SU-DHL-6 (cell line): ENCODE measurements around the gene ARHGEF19.
"Not testable (repeated sequence)": the region's sequence is repeated elsewhere in the genome, so short reads cannot be mapped to it uniquely, and the experiment has no call there.

Source experiments
- H2AFZ ChIP-seq: fragments of 200-600 bp; sonication (generic); 2 replicates; pipeline ENCODE4 v1.6.1; 2014; ENCODE audit warnings: low read depth, mild to moderate bottlenecking, moderate library complexity, mixed read lengths, antibody characterized with exemption, low read length; ENCODE audit not compliant: severe bottlenecking
- H3F3A ChIP-seq: fragments of 200-600 bp; shearing (Covaris generic); 2 replicates; pipeline ENCODE4 v1.6.0; 2016; ENCODE audit warnings: antibody characterized with exemption, mild to moderate bottlenecking; ENCODE audit not compliant: insufficient read depth
- H3K27ac ChIP-seq: fragments of 200-600 bp; sonication (generic); 2 replicates; pipeline ENCODE4 v1.5.1; 2016; ENCODE audit warnings: low read depth, mild to moderate bottlenecking, low read length, moderate library complexity, mixed read lengths
- H3K27me3 ChIP-seq: fragments of 200-600 bp; sonication (generic), shearing (Covaris generic); 2 replicates; pipeline ENCODE4 v1.6.0; 2014; ENCODE audit warnings: mild to moderate bottlenecking, low read length
- H3K36me3 ChIP-seq: fragments of 200-600 bp; sonication (generic); 2 replicates; pipeline ENCODE4 v1.6.1; 2014; ENCODE audit warnings: mild to moderate bottlenecking, low read length, mixed read lengths
- H3K4me2 ChIP-seq: fragments of 300-600, 200-600 bp; shearing (Covaris generic), sonication (generic); 2 replicates; pipeline ENCODE4 v1.6.0; 2014; ENCODE audit warnings: low read length, low read depth, mild to moderate bottlenecking; ENCODE audit not compliant: poor library complexity, severe bottlenecking
- H3K4me3 ChIP-seq: fragments of 200-600 bp; sonication (generic); 2 replicates; pipeline ENCODE4 v1.5.1; 2014; ENCODE audit warnings: antibody characterized with exemption, low read length, mild to moderate bottlenecking, mixed read lengths; ENCODE audit not compliant: insufficient read depth, poor library complexity, severe bottlenecking
- H3K79me2 ChIP-seq: fragments of 200-600 bp; sonication (generic); 2 replicates; pipeline ENCODE4 v1.6.1; 2014; ENCODE audit warnings: mild to moderate bottlenecking, low read length, moderate library complexity; ENCODE audit not compliant: insufficient read depth
- H3K9ac ChIP-seq: fragments of 200-600 bp; sonication (generic); 2 replicates; pipeline ENCODE4 v1.7.0; 2014; ENCODE audit warnings: mild to moderate bottlenecking, low read length
- H3K9me2 ChIP-seq: fragments of 200-600 bp; sonication (generic); replicated peaks from 2 replicates; pipeline ENCODE4 v1.6.1; 2014; ENCODE audit warnings: low read length; ENCODE audit not compliant: insufficient read depth
- H3K9me3 ChIP-seq: fragments of 200-600 bp; sonication (generic); 2 replicates; pipeline ENCODE4 v1.6.1; 2014; ENCODE audit warnings: low read length, mixed read lengths; ENCODE audit not compliant: insufficient read depth
- H4K20me1 ChIP-seq: fragments of 200-600 bp; sonication (generic); 2 replicates; pipeline ENCODE4 v1.6.1; 2014; ENCODE audit warnings: low read depth, mild to moderate bottlenecking, antibody characterized with exemption, low read length, moderate library complexity, mixed read lengths
- EZH2phosphoT487 ChIP-seq: fragments of 200-600 bp; sonication (generic), shearing (Covaris generic); conservative IDR thresholded peaks from 2 replicates; pipeline ENCODE4 v1.6.1; 2018; ENCODE audit warnings: mild to moderate bottlenecking, antibody characterized with exemption, low read length, moderate library complexity, mixed read lengths
- TF ChIP-seq, protein P1 (sequence below): fragments of 200-600 bp; sonication (generic); IDR thresholded peaks from one replicate; pipeline ENCODE4 v1.5.1; 2017; ENCODE audit warnings: antibody characterized with exemption, mild to moderate bottlenecking, low read length, moderate library complexity; ENCODE audit not compliant: insufficient read depth, poor library complexity, severe bottlenecking

ARHGEF19 gene

DNA sequence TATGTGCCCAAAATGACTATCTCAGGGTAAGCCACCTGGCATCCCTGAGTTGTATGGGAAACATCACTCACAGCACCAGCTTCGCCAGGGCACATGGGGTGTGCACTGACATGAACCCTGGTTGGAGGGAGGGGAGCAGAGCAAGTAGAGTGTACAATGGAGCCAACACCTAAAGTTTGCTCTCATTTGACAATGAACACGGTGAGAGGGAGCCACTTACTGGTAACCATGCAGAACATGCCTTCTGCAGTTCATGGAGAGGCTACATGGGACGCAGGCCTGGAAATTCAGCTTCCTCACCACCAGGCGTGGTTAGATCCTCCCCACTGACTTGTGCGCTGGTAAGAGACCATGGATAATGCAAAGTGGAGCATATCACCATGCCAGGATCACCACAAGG, 34.5 kb upstream of the ARHGEF19 start:
- Histone ChIP-seq H3K4me2 (no peak overlapping the region), H3F3A (peaks cover 8% of the 10 kb centered on the region; the same call in 1 of the 2 replicates), H3K9me2 (no peaks in the 10 kb centered on the region), H4K20me1 (no peaks in the 10 kb centered on the region), H3K27ac (no peak overlapping the region), H3K79me2 (no peaks in the 10 kb centered on the region), H3K27me3 (no peaks in the 10 kb centered on the region), H3K4me3 (no peak overlapping the region), H3K36me3 (no peaks in the 10 kb centered on the region), H2AFZ (no peak overlapping the region), H3K9me3 (no peaks in the 10 kb centered on the region), H3K9ac (no peak overlapping the region)
- TF ChIP-seq EZH2phosphoT487: no peak
- TF ChIP-seq, protein P1, sequence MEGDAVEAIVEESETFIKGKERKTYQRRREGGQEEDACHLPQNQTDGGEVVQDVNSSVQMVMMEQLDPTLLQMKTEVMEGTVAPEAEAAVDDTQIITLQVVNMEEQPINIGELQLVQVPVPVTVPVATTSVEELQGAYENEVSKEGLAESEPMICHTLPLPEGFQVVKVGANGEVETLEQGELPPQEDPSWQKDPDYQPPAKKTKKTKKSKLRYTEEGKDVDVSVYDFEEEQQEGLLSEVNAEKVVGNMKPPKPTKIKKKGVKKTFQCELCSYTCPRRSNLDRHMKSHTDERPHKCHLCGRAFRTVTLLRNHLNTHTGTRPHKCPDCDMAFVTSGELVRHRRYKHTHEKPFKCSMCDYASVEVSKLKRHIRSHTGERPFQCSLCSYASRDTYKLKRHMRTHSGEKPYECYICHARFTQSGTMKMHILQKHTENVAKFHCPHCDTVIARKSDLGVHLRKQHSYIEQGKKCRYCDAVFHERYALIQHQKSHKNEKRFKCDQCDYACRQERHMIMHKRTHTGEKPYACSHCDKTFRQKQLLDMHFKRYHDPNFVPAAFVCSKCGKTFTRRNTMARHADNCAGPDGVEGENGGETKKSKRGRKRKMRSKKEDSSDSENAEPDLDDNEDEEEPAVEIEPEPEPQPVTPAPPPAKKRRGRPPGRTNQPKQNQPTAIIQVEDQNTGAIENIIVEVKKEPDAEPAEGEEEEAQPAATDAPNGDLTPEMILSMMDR: no peak

- not testable (repeated sequence) for H3K4me2 ChIP-seq, H3K4me3 ChIP-seq, H3F3A ChIP-seq, H3K27me3 ChIP-seq, H3K79me2 ChIP-seq, H3K9me2 ChIP-seq, H4K20me1 ChIP-seq, H2AFZ ChIP-seq, H3K9me3 ChIP-seq, H3K27ac ChIP-seq, H3K9ac ChIP-seq, H3K36me3 ChIP-seq
These were observed 33.8 kb upstream of the ARHGEF19 start for GRCh38 chr1:16246239-16246638.

GRCh38 chr1:16245476-16246196, 33.2 kb upstream of the ARHGEF19 start:
- Histone ChIP-seq H3K36me3 (no peaks in the 10 kb centered on the region), H3K27me3 (no peaks in the 10 kb centered on the region), H4K20me1 (no peaks in the 10 kb centered on the region), H2AFZ (no peak overlapping the region), H3K9me2 (no peaks in the 10 kb centered on the region), H3K9me3 (no peaks in the 10 kb centered on the region), H3K4me3 (no peak overlapping the region), H3K9ac (no peak overlapping the region), H3K27ac (no peak overlapping the region), H3K79me2 (no peaks in the 10 kb centered on the region), H3K4me2 (no peak overlapping the region), H3F3A (peaks cover 8% of the 10 kb centered on the region; the same call in 1 of the 2 replicates)
- TF ChIP-seq, protein P1: no peak
- TF ChIP-seq EZH2phosphoT487: no peak

DNA sequence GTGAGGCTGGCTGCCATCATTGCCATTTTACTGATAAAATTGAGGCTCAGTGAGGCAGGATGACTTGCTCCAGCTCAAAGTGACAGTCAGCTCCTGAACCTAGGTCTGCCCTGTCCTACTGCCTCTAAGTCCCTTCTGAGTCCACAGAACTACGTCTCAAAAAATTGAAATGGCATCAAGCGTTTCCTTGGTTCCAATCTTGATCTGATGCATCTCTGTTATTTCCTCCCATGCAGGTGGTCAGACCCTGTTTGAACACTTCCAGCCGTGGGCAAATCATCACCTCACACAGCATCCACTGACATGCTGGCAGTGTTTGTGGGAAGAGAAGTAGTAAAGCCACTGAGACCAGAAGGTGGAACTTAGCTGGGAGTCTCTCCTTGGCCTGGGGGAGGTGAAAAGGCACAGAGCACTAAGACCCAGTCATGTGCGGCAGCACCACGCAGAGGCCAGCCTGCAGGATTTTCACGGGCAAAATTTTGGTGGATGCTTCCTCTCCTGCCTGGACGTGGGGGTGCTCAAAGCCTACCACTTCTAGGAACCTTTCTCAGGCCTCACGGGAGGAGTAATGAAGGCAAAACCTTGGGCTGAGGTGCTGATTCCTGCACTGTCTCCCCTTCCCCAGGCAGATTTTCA, 32.3 kb upstream of the ARHGEF19 start:
- Histone ChIP-seq H3K36me3 (no peaks in the 10 kb centered on the region), H4K20me1 (no peaks in the 10 kb centered on the region), H3K9me2 (no peaks in the 10 kb centered on the region), H3K27me3 (no peaks in the 10 kb centered on the region), H2AFZ (no peak overlapping the region), H3F3A (peaks cover 8% of the 10 kb centered on the region; the same call in 1 of the 2 replicates), H3K79me2 (no peaks in the 10 kb centered on the region), H3K9me3 (no peaks in the 10 kb centered on the region), H3K4me2 (no peak overlapping the region), H3K4me3 (no peak overlapping the region), H3K27ac (no peak overlapping the region), H3K9ac (no peak overlapping the region)
- TF ChIP-seq, protein P1: peak; percentile 8
- no peak for TF ChIP-seq EZH2phosphoT487
